Measurements from ENCODE around the gene FBXL14. TPM values are rescaled to one million over a fixed set of nuclear protein-coding genes. Genes with fewer than 3 reads are reported as not detected.

The FBXL14 gene
- total RNA-seq, 2 donors from 2014 or later = 10.0 to 20.4 TPM

- no peaks in the 10 kb centered on the region for H3K4me1 ChIP-seq (ENCODE audit: control insufficient read depth, insufficient read depth, low read length)
- no peaks in the 10 kb centered on the region for H3K36me3 ChIP-seq (ENCODE audit: control insufficient read depth, insufficient read depth, low read length)
- no peak overlapping the region for H3K27ac Mint-ChIP-seq
- no peaks in the 10 kb centered on the region for H3K36me3 Mint-ChIP-seq (ENCODE audit: low read depth)
- H3K4me3 ChIP-seq (ENCODE audit: low read length) = no peak overlapping the region
- H3K27ac ChIP-seq (ENCODE audit: low read depth, low read length) = no peak overlapping the region
- no peak for TF ChIP-seq CTCF (conservative IDR thresholded peaks at IDR 0.05)
- WGBS, 2 experiments (ENCODE audit: insufficient coverage in 1 of 2, insufficient read length in 1 of 2) = 85 to 88% methylated on average over 16 of the region's 16 CpGs
- DNase-seq = peak; percentile 52
- H3K9ac ChIP-seq (ENCODE audit: extremely low read depth, low read length, poor library complexity, severe bottlenecking) = no peak overlapping the region
- H3K4me3 Mint-ChIP-seq = no peak overlapping the region
- H3K27me3 ChIP-seq (ENCODE audit: control insufficient read depth, insufficient read depth, low read length, poor library complexity, severe bottlenecking) = no peaks in the 10 kb centered on the region
- peaks cover 16% of the 10 kb centered on the region for H3K27me3 Mint-ChIP-seq (ENCODE audit: insufficient read depth)
- H3K9me3 ChIP-seq (ENCODE audit: control insufficient read depth, low read length) = no peaks in the 10 kb centered on the region
- peaks cover 9% of the 10 kb centered on the region for H3K4me1 Mint-ChIP-seq
- H3K9me3 Mint-ChIP-seq = no peaks in the 10 kb centered on the region
Observed at GRCh38 chr12:1616233-1617066, 22.1 kb upstream of the FBXL14 start.

DNA sequence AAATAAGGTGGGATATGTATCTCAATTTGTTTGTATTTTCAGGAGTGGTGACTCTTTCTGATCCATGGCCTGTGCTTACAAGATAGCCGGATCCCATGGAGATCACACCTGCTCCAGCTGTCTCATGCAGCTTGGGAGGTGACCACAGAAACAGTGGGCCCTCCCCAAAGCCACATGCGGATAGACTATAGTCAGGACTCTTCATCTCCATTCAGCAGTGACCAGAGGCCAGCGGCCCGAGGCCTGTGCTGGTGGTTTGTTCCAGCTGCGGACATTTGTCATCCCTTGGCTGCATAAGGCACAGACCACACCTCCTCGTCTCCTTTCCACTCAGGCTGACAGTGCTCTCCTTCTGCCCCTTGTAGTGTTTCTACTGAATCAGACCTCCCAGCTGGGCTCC lies 20.0 kb upstream of the FBXL14 start:
- H3K36me3 ChIP-seq (ENCODE audit: control insufficient read depth, insufficient read depth, low read length) = no peaks in the 10 kb centered on the region
- TF ChIP-seq CTCF (conservative IDR thresholded peaks at IDR 0.05) = no peak
- Mint-ChIP-seq H3K27me3 (ENCODE audit: insufficient read depth) (peaks cover 19% of the 10 kb centered on the region), H3K4me1 (peaks cover 9% of the 10 kb centered on the region), H3K4me3 (no peak overlapping the region), H3K27ac (no peak overlapping the region), H3K36me3 (ENCODE audit: low read depth) (no peaks in the 10 kb centered on the region), H3K9me3 (no peaks in the 10 kb centered on the region)
- H3K27me3 ChIP-seq (ENCODE audit: control insufficient read depth, insufficient read depth, low read length, poor library complexity, severe bottlenecking) = no peaks in the 10 kb centered on the region
- DNase-seq = no peak
- no peaks in the 10 kb centered on the region for H3K4me1 ChIP-seq (ENCODE audit: control insufficient read depth, insufficient read depth, low read length)
- H3K4me3 ChIP-seq (ENCODE audit: low read length) = no peak overlapping the region
- no peak overlapping the region for H3K27ac ChIP-seq (ENCODE audit: low read depth, low read length)
- no peaks in the 10 kb centered on the region for H3K9me3 ChIP-seq (ENCODE audit: control insufficient read depth, low read length)
- H3K9ac ChIP-seq (ENCODE audit: extremely low read depth, low read length, poor library complexity, severe bottlenecking) = no peak overlapping the region
- 75 to 86% methylated on average over 4 to 6 of the region's 6 CpGs for WGBS, 2 experiments (ENCODE audit: insufficient coverage in 1 of 2, insufficient read length in 1 of 2)

DNA sequence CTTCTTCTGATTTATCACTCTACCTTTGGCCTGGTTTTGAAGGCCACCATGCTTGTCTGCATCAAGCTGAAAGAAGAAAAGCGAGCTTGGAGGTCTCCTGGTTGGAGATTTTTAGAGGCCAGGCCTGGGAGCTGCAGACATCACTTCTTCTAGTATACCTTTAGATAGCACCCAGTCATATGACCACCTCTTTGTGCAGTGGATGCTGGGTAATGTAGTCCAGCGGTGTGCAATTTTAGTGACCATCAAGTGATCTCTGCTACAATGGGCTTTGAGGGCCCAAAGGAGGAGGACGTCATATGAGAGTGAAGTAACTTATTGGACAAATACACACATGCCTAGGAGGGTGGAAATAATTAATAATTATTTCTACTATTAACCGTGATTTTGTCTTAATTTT lies 19.5 kb upstream of the FBXL14 start:
- Mint-ChIP-seq H3K4me1 (peaks cover 9% of the 10 kb centered on the region), H3K4me3 (no peak overlapping the region), H3K36me3 (ENCODE audit: low read depth) (no peaks in the 10 kb centered on the region), H3K27me3 (ENCODE audit: insufficient read depth) (peaks cover 19% of the 10 kb centered on the region), H3K9me3 (no peaks in the 10 kb centered on the region), H3K27ac (no peak overlapping the region)
- no peak overlapping the region for H3K9ac ChIP-seq (ENCODE audit: extremely low read depth, low read length, poor library complexity, severe bottlenecking)
- no peaks in the 10 kb centered on the region for H3K36me3 ChIP-seq (ENCODE audit: control insufficient read depth, insufficient read depth, low read length)
- no peak overlapping the region for H3K4me3 ChIP-seq (ENCODE audit: low read length)
- no peak overlapping the region for H3K27ac ChIP-seq (ENCODE audit: low read depth, low read length)
- H3K27me3 ChIP-seq (ENCODE audit: control insufficient read depth, insufficient read depth, low read length, poor library complexity, severe bottlenecking) = no peaks in the 10 kb centered on the region
- peak; percentile 64 for DNase-seq
- WGBS, 2 experiments (ENCODE audit: insufficient coverage in 1 of 2, insufficient read length in 1 of 2) = 89% methylated on average over 3 of the region's 4 CpGs; no CpG with 5 or more reads in 1 of the 2 experiments
- H3K4me1 ChIP-seq (ENCODE audit: control insufficient read depth, insufficient read depth, low read length) = no peaks in the 10 kb centered on the region
- H3K9me3 ChIP-seq (ENCODE audit: control insufficient read depth, low read length) = no peaks in the 10 kb centered on the region
- TF ChIP-seq CTCF (conservative IDR thresholded peaks at IDR 0.05) = no peak
